Measurements from ENCODE around the gene PCNX2. TPM values are rescaled to one million over a fixed set of nuclear protein-coding genes. Genes with fewer than 3 reads are reported as not detected.

PCNX2 gene
- total and polyA plus RNA-seq, 2 of the 8 experiments (the other 6 are each of a cell fraction or from before 2014, with no cell fraction given) = 46.1 to 57.6 TPM

- 85% methylated on average over 4 of the region's 4 CpGs; no CpG with 5 or more reads in 1 of the 2 experiments for WGBS, 2 experiments (ENCODE audit: extremely low coverage in 1 of 2, insufficient coverage in 1 of 2, insufficient read length in 1 of 2, insufficient replicate concordance in 2 of 2, low coverage in 1 of 2, low lambda C conversion rate in 2 of 2, missing lambda C conversion rate in 1 of 2)
- CTCF ChIA-PET (ENCODE audit: partially characterized antibody) = interaction anchor here (0.6 to 1.2 kb wide), 3 partner anchors 13 to 217 kb away, joined by 3 to 5 read pairs (median 3); no protein-coding TSS in a partner anchor
Measured at GRCh38 chr1:233242827-233243483, 52.6 kb downstream of the PCNX2 start.

More at GRCh38 chr1:233242827-233243483, 52.6 kb downstream of the PCNX2 start:
- H4K20me1 ChIP-seq (replicated peaks in 1 of 2; ENCODE audit: control insufficient read depth in 1 of 2, insufficient read depth in 2 of 2, low read length in 2 of 2) = no peaks in the 10 kb centered on the region
- peaks cover 3 to 27% (median 5%) of the 10 kb centered on the region in 4 experiments; a peak in 6 of 8 replicates for H3K36me3 ChIP-seq (ENCODE audit: control insufficient read depth in 2 of 4, insufficient read depth in 4 of 4, low read length in 3 of 4)
- no peak overlapping the region for H4K5ac ChIP-seq (ENCODE audit: insufficient read length, low read depth, low read length)
- no peaks in the 10 kb centered on the region for H3K27me3 ChIP-seq (replicated peaks in 1 of 4; ENCODE audit: control insufficient read depth in 3 of 4, extremely low read depth in 1 of 4, insufficient read depth in 3 of 4, low read length in 3 of 4)
- H4K91ac ChIP-seq (replicated peaks; ENCODE audit: insufficient read length, low read length) = no peak overlapping the region
- no peak overlapping the region for H3K4me3 ChIP-seq (ENCODE audit: extremely low read depth in 1 of 4, insufficient read depth in 2 of 4, low read depth in 3 of 4, low read length in 4 of 4)
- no peaks in the 10 kb centered on the region for H3K4me1 ChIP-seq (replicated peaks in 1 of 4; ENCODE audit: control insufficient read depth in 3 of 4, insufficient read depth in 4 of 4, low read length in 3 of 4)
- H3K18ac ChIP-seq (ENCODE audit: extremely low read depth, low read length) = no peak overlapping the region
- H2BK120ac ChIP-seq (replicated peaks; ENCODE audit: low read depth, low read length) = no peak overlapping the region
- no peak overlapping the region for H2BK5ac ChIP-seq (ENCODE audit: low read depth, low read length)
- FAIRE-seq = no peak
- DNase-seq (ENCODE audit: low read depth in 1 of 2, low spot score in 2 of 2) = no peak
- TF ChIP-seq RAD21 (IDR thresholded peaks at IDR 0.05 in 1 of 2, conservative IDR thresholded peaks at IDR 0.05 in 1 of 2; ENCODE audit: low read depth in 2 of 2, low read length in 2 of 2) (no peak), NANOG (IDR thresholded peaks at IDR 0.05; ENCODE audit: insufficient read depth, low read depth, low read length, poor library complexity, severe bottlenecking) (no peak), RBBP5 (IDR thresholded peaks at IDR 0.05; ENCODE audit: borderline replicate concordance, low read depth, low read length) (no peak), POLR2AphosphoS5 (IDR thresholded peaks at IDR 0.05; ENCODE audit: low read depth, low read length) (no peak)
- H3K23ac ChIP-seq (ENCODE audit: insufficient read length) = no peak overlapping the region
- no peak overlapping the region for H2BK12ac ChIP-seq (ENCODE audit: low read depth, low read length)
- no peak overlapping the region for H2AFZ ChIP-seq (ENCODE audit: low read length)
- no peak overlapping the region for H2BK20ac ChIP-seq (ENCODE audit: low read length)
- no peak overlapping the region for H3K56ac ChIP-seq (replicated peaks; ENCODE audit: insufficient read length, low read depth, low read length)
- no peak overlapping the region for H2AK5ac ChIP-seq (ENCODE audit: low read depth, low read length)
- no peaks in the 10 kb centered on the region for H3K79me2 ChIP-seq (ENCODE audit: control insufficient read depth in 1 of 2, insufficient read depth in 2 of 2, low read length in 2 of 2)
- POLR2A ChIA-PET (ENCODE audit: partially characterized antibody) = interaction anchor here (0.6 to 0.8 kb wide), 2 partner anchors 9 to 134 kb away, joined by 3 read pairs; no protein-coding TSS in a partner anchor
- H3K27ac ChIP-seq (ENCODE audit: low read depth, low read length) = no peak overlapping the region
- H3K14ac ChIP-seq (ENCODE audit: insufficient read length) = no peak overlapping the region
- no peak overlapping the region for H3K4ac ChIP-seq (replicated peaks; ENCODE audit: insufficient read length, low read depth, low read length)
- no peak overlapping the region; a peak in 1 of 7 replicates for H3K9ac ChIP-seq (replicated peaks in 1 of 4; ENCODE audit: extremely low read depth in 1 of 4, low read depth in 3 of 4, low read length in 3 of 4)
- H2BK15ac ChIP-seq (ENCODE audit: low read length) = no peak overlapping the region
- no peaks in the 10 kb centered on the region for H3K79me1 ChIP-seq (ENCODE audit: low read depth, low read length)
- no peak overlapping the region for H4K8ac ChIP-seq (ENCODE audit: extremely low read depth, insufficient read depth, low read length)
- no peaks in the 10 kb centered on the region for H3K9me3 ChIP-seq (ENCODE audit: insufficient read depth in 2 of 2, low read depth in 1 of 2, low read length in 1 of 2)
- H3K4me2 ChIP-seq (ENCODE audit: insufficient read depth in 1 of 2, low read depth in 2 of 2, low read length in 2 of 2) = no peak overlapping the region
- no peaks in the 10 kb centered on the region for H3K23me2 ChIP-seq (ENCODE audit: low read depth, low read length)
